Cardiac fibroblast (primary cell): Measurements from ENCODE around the gene C1orf116.

Source experiments
- DNase-seq, 2 donors: peaks; one replicate each; pipeline versions ENCODE4 v3.0.0 to v3.0.0-alpha.2; 2010; ENCODE audit warnings: low read depth in 2 of 2
- H3K4me3 ChIP-seq, 2 donors: replicated peaks in 1 of 2; 1 replicate in 1 of 2; 2 replicates in 1 of 2; pipeline ENCODE4 v1.5.1; 2011; ENCODE audit warnings: low read depth in 2 of 2, low read length in 2 of 2, mild to moderate bottlenecking in 2 of 2, moderate library complexity in 1 of 2
- TF ChIP-seq, protein P1 (sequence below): IDR thresholded peaks from one replicate; pipeline ENCODE4 v1.5.1; 2011; ENCODE audit warnings: low read depth, mild to moderate bottlenecking, low read length, inconsistent platforms

Gene C1orf116

DNA sequence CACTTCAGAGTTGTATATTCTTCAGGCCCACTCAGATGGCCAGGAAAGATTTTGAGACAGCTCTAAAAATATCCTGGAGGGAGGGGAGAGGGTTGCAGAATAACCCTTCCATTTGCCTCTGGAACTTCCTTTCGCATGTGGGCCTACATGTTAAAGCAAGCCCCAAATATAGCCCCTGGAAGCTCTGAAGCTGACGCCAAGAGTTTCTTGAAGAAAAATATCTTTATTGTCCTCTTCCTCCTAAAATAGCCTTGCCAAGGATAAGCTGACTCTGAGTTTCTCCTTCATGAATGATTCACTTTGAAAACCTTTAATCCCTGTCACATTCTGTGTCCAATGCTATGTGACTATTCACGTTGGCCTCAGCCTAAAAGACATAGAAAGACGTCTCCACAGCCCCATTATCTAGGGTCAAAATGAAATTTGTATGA is 6.4 kb downstream of the C1orf116 start:
- no peak overlapping the region for H3K4me3 ChIP-seq
- TF ChIP-seq, protein P1, sequence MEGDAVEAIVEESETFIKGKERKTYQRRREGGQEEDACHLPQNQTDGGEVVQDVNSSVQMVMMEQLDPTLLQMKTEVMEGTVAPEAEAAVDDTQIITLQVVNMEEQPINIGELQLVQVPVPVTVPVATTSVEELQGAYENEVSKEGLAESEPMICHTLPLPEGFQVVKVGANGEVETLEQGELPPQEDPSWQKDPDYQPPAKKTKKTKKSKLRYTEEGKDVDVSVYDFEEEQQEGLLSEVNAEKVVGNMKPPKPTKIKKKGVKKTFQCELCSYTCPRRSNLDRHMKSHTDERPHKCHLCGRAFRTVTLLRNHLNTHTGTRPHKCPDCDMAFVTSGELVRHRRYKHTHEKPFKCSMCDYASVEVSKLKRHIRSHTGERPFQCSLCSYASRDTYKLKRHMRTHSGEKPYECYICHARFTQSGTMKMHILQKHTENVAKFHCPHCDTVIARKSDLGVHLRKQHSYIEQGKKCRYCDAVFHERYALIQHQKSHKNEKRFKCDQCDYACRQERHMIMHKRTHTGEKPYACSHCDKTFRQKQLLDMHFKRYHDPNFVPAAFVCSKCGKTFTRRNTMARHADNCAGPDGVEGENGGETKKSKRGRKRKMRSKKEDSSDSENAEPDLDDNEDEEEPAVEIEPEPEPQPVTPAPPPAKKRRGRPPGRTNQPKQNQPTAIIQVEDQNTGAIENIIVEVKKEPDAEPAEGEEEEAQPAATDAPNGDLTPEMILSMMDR, result no peak
- peak; percentile 46 to 55 for DNase-seq

DNA sequence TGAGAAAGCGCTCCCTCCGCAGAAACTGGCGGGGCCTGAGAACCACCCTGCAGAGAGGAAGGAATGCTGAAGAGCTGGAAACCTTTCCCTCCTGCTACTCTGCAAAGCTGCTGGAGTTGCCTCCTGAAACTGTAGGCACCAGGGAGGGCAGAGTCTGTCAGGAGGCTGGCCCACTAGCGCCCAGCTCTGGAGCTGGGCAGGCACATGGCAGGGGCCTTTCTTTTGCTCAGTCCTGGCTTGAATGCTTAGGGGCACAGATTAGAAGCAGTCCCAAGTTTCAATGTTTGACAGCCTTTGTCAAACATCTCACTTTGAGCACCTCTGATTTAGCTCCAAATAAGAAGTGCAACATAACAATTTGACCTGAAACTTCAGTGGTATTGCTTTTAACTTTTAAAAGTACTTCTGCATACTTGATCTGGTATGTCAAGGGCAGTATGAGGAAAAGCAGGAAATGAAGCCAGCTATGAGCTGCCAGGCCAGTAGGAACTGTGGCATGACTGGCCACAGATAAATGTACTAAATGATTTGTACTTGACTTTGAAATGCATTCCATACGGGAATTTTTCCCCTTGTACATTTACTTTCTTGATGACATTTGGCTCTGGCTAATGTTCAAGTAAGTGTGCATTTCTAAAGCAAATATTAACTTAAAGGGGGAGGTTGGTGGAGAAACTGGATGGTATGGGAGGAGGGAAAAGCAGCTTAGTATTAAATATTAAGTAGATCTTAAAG is 7.2 kb downstream of the C1orf116 start:
- DNase-seq, result peak; percentile 55 to 71
- TF ChIP-seq, protein P1, result no peak
- H3K4me3 ChIP-seq, result no peak overlapping the region

DNA sequence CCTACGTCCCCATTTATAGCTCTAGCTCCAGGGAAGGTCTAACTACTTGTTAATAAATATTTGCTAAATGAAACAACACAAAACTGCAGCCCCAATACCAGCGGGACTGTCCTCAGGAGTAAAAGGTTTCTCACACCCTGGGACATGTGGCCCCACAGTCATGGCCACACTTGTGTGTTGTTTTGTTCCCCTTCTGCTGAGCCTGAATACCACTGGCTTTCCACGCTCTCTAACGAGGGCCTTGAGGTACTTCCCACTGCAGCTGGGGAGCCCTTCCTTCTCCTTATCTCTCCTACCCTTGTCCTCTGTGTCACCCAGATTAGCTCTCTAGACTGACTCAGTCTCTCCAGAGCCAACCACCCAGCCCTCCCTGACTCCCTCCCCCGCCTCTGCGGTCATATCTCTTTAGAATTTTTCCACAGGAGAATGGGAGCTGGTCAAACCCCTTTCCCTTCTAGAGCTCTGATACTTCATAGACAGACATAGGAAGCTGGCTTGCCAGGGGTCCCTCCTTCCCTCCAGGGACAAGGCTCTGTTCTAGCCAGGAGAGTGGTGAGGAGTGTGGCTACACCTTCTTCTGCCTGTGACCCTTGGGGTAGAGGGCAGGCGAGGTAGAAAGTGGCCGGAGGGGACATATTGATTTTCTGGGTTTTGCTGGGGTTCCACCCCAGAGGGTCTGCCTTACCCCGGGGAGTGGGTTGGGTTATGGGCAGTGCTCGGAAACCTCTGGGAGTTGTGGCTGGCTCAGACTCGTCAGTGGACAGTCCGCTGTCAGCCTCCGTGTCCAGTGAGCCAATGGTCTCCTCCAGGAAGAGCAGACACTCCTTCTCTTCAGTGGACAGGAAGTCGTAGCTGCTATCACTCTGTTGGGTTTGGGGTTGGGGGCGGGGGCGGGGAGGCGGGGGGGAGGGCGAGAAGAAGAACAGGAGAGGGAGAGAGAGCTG is 8.1 kb downstream of the C1orf116 start:
- peak in 1 of 2 donors; percentile 49 for DNase-seq
- TF ChIP-seq, protein P1, result no peak

DNA sequence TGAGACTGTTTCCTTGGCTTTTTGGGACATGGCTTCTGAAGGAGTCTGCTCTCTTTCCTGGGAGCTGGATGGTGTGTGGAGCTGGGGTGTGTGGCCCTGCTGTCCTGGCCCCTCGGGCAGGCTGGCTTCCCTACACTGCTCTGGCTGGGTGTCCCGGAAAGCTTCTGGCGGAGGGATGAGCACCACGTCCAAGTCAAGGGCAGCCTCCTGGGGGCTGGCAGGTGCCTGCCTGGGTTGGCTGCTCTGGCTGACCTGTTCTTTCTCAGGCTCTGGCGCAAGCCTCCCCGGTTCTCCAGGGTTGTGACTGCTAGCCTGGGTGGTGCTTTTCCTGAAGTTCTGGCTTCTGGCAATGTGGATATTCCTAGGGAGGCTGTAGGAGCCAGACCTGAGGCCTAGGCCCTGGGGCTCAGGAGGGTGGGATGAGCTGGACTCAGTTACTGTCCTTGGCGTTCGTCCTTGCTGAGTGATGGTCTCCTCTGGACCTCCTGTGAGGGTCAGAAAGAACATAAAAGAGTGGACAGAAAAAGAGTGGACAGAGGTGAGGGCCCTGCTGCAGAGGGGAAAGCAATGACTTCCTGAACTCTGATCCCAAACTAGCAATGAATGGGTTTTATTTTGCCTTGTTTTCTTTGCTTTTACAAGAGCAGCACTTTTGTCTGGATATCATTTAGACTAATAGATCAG is 9.4 kb downstream of the C1orf116 start:
- DNase-seq, result no peak
- TF ChIP-seq, protein P1, result no peak

More for the DNA sequence above, 8.1 kb downstream of the C1orf116 start:
- H3K4me3 ChIP-seq, result no peak overlapping the region

DNA sequence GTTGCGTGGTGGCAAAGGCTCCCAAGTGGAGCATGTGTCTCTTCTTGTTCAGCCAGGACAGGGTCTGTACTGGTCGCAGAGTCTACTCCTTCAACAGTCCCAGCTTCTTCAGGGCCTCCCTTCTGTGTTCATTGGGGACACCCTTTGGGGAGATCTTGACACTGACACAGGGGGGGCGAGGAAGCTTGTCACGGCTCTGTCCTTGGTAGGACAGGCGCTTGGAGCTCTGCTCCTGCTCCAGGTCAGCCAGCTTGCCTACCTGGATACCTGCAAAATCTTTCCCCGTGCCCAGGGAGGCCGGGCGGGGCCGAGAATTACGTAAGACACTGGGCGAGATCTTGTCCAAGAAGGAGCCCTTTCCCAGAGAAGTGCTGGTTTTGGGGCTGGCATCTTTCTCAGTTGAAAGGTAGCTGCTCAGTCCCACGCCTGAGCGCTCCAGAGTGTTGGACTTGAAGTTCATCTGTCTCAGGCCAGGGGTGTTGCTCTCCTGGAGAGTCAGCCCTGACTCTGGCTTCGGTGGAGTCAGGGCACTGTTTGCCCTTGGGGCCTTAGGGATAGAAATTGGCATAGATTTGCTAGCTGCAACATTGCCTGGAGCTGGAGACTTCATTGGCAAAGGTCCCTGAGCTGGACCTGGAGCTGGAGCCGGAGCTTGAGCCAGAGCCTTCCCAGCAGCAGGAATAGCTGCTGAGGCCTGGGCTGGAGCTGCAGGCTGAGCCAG is 10.5 kb downstream of the C1orf116 start:
- DNase-seq, result no peak
- no peak overlapping the region for H3K4me3 ChIP-seq
- TF ChIP-seq, protein P1, result no peak

More for the DNA sequence above, 9.4 kb downstream of the C1orf116 start:
- no peak overlapping the region for H3K4me3 ChIP-seq
